Measurements from ENCODE around the gene JAG1. TPM values are rescaled to one million over a fixed set of nuclear protein-coding genes. Genes with fewer than 3 reads are reported as not detected.
"Not testable (repeated sequence)": the region's sequence is repeated elsewhere in the genome, so short reads cannot be mapped to it uniquely, and the experiment has no call there.

JAG1 gene
- total RNA-seq, 1 donor from 2014 or later, result 132 TPM

DNA sequence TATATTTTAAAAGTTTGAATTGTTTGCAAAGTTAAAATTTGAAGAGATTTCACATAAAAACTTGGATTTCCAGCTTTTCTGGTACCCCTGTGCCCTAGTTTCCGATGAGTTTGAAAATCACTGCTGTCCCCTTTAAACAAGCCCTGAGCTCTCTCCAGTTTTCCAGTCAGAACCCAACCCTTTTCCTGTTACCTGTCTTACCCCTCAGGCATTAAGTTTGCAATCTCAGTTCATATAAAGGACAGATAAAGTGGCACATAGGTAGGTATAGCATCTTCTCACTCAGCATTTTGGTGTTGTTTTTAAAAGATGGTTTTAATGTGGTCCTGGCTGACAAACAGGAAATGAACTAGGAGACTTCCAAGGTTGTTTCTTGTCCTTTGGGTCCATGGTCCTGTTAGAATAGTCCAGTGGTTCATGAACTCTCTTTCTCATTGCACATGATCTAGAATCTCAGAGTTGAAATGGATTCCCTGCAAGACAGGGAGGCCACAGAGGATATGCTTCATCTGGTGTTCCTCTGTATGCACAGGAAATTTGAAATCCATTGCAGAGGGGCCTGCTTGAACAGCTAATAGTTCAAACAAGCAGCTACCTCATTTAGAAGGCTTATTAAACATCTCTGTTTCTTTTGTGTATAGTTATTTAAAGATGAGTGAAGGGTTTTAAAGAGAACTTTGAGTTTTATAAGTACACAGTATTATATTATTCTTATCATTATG lies 82.7 kb downstream of the JAG1 start:
- no peaks in the 10 kb centered on the region for H3K27me3 ChIP-seq (ENCODE audit: control insufficient read depth, insufficient read depth, low read length)
- H3K36me3 ChIP-seq (ENCODE audit: control insufficient read depth, insufficient read depth, low read length), result no peaks in the 10 kb centered on the region
- no peak overlapping the region for H3K4me3 ChIP-seq (ENCODE audit: low read depth, low read length)
- no peak for DNase-seq (ENCODE audit: low read depth)
- TF ChIP-seq, protein P1, sequence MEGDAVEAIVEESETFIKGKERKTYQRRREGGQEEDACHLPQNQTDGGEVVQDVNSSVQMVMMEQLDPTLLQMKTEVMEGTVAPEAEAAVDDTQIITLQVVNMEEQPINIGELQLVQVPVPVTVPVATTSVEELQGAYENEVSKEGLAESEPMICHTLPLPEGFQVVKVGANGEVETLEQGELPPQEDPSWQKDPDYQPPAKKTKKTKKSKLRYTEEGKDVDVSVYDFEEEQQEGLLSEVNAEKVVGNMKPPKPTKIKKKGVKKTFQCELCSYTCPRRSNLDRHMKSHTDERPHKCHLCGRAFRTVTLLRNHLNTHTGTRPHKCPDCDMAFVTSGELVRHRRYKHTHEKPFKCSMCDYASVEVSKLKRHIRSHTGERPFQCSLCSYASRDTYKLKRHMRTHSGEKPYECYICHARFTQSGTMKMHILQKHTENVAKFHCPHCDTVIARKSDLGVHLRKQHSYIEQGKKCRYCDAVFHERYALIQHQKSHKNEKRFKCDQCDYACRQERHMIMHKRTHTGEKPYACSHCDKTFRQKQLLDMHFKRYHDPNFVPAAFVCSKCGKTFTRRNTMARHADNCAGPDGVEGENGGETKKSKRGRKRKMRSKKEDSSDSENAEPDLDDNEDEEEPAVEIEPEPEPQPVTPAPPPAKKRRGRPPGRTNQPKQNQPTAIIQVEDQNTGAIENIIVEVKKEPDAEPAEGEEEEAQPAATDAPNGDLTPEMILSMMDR (IDR thresholded peaks at IDR 0.05; ENCODE audit: insufficient read depth, low read length, poor library complexity, severe bottlenecking), result no peak

DNA sequence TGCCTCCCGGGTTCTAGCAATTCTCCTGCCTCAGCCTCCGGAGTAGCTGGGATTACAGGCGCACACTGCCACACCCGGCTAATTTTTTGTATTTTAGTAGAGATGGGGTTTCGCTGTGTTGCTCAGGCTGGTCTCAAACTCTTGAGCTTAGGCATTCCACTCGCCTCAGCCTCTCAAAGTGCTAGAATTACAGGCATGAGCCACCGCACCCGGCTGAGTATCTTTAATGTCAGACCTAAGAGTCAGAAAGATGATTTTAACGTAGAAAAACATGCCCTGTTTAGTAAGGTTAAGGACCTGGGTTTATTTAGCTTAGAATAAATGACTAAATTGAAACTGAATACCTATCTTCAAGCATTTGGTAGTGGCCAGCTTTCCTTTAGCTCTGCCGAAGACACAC lies 83.4 kb downstream of the JAG1 start:
- H3K4me3 ChIP-seq (ENCODE audit: low read depth, low read length); H3K36me3 ChIP-seq (ENCODE audit: control insufficient read depth, insufficient read depth, low read length); DNase-seq (ENCODE audit: low read depth); H3K27me3 ChIP-seq (ENCODE audit: control insufficient read depth, insufficient read depth, low read length): not testable (repeated sequence)

Other genes with a start within 250 kb of the JAG1 start
- gene MKKS, start 239.8 kb downstream of the JAG1 start, total RNA-seq, result 16.8 and 19.2 TPM in 2 replicates
- 5.8 TPM in 2 replicates for gene SLX4IP, start 238.7 kb downstream of the JAG1 start, total RNA-seq